Daoy (cell line): ENCODE data around the gene GALK1. TPM values are rescaled to one million over a fixed set of nuclear protein-coding genes. Genes with fewer than 3 reads are reported as not detected.

Source experiments
- DNase-seq: peaks from one replicate; pipeline ENCODE4 v3.0.0-alpha.2; 2015; ENCODE audit warnings: low read depth
- total RNA-seq: library from RNA; depleted of rRNA; stranded (reverse); fragments of >200 nt; shearing (Covaris generic); gene quantifications from 2 replicates; pipeline ENCODE4 v1.2.3, GENCODE V29; 2014; rRNA removed

The GALK1 gene
- total RNA-seq, 1 experiment from 2014 or later: 14.3 TPM

GRCh38 chr17:75724016-75725003 lies 40.7 kb downstream of the GALK1 start:
- DNase-seq: no peak

DNA sequence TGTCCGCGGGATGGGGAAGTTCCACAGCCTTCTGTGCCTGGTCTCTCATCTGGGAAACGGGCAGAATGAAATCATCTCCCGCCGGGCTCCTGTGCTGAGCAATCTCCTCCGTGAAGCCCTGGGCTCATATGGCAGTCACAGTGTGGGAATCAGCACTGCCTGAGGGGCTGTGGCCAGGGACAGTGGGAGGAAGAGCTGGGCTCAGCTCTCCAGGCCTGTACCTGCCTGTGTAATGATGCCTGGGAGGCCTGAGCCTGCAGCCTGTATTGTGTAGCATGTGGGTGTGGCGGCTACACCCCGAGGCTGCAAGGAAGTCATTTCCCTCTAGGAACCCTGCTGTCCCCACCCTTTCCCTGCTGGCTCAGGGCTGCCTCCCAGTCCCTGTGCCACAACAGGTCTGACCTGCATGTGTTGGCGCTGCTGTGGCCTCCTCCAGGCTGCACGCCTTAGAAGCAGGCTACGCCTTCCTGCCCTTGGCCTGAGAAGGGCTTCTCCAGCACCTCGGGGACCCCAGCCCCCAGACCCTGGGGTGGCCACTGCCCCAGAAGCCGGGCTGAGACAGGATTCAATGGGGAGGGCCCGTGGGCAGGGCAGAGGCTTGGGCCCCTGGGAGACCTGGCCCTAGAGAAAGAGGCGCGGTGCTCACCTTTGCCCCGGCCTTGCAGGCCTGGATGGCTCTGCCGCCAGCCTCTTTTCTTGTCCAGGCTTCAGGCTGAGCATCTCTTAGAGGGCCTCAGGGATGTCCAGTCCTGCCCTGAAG lies 41.6 kb downstream of the GALK1 start:
- peak; percentile 35 for DNase-seq

DNA sequence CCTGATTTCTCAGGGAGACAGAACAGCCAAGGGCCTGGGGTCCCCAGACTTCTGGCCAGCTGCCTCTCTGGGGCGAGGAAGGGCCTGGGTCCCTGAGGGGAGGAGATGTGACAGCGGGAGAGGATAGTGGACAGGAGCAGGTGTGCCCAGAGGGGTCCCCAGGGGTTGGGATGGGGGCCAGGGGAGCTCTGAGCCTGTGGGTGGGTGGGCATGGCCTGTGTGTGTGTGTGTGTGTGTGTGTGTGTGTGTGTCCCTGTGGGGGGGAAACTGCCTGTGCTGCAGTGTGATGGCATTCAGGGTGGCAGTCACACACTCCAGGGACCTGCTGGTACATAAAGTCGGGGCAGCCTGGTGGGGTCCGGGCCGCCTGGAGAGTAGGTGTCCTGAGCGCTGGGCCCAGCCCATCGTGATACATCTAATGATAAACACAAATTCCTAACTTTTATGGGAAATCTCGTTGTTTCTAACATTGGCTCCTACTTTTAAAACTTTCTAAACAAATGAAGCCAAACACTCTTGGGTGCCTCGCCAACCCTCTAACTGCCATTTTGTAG lies 42.4 kb downstream of the GALK1 start:
- no peak for DNase-seq

DNA sequence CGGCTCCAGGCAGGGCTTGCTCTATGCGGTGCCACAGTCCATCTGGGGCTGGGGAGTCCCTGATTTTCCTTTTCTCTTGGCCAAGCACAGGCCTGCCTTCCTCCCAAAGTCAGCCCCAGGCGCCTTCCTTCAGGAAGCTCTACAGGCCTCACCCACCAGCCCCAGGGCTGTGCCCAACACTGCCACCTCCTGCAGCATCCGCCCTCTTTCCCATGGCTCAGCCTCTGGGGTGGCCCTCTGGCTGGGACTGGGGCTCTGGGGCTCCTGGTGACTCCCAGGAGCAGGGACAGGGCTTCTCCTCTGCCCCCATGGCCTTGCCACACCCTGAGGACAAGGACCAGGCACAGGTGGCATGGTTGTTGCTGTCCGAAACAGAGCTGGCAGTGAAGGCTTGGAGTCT lies 42.9 kb downstream of the GALK1 start:
- DNase-seq: no peak

GRCh38 chr17:75721463-75722011 lies 43.5 kb downstream of the GALK1 start:
- peak; percentile 35 for DNase-seq

DNA sequence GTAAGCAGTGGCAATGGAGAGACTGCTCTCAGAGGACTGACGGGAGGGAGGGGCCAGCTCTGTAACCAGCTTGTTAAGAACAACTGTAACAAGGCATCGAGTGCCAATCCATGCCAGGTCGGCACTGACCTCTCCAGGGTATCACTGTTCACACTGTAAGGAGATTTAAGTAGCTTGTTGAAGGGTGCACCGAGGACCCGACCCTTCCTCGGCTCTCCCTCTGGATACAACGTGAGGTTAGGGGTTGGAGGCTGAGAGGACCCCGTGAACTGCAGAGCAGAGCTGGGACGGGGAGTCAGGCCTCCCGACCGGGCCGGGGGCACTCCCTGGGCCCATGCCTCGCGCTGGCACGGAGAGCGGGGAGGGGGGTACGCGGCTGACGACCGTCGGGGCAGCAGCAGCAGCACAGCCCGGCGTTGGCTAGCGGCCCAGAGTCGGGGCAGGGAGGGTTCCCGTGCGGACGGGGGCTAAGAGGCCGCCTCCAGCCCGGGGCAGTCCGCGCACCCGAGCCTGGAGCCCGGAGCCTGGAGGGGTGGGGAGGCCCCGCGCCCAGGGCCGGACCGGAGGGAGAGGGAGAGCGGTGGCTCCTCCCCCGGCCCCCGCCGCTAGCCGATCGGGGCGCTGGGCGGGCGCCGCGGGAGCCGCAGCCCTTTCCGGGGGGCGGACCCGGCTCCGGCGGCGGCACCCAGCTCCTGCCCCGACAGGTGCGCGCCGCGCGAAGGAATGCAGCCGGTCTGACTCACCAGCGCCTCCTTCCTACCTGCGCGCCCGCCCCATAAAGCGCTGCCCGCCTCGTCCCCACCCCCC lies 44.1 kb downstream of the GALK1 start, which contains the start of gene ITGB4:
Gene ITGB4 (plus strand): TSS at position 804 of the 807 bp plus-strand sequence. CDS start 3,245 bp downstream, outside the sequence.
- peak; percentile 39 for DNase-seq

DNA sequence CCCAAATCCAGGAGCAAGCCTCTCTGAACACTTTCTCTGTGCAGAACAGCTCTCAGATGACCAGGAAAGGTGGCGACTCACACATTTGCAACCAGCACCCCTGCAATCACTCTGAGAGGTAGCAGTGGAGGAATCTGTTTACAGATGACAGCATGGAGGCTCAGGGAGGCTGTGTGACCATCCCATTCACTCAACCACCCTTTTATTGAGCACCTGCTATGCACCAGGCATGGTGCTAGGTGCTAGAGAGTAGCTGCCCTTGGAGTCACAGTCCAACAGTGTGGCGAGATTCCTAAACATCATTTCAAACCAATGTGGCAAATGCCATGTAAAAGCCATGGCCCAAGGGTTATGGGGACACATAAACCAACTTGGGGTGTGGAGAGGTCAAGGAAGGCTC lies 45.3 kb downstream of the GALK1 start:
- DNase-seq: no peak

- no peak for DNase-seq
Observed at GRCh38 chr17:75712446-75712845, 52.5 kb downstream of the GALK1 start.

Other genes with a start within 250 kb of the GALK1 start
- 3.0 and 6.0 TPM in 2 replicates for gene CASKIN2, start 249.7 kb downstream of the GALK1 start, total RNA-seq
- 30.0 and 49.1 TPM in 2 replicates for gene TSEN54, start 248.7 kb downstream of the GALK1 start, total RNA-seq
- gene LLGL2, start 239.5 kb downstream of the GALK1 start, total RNA-seq: 8.6 and 13.7 TPM in 2 replicates
- 0.48 and 0.69 TPM in 2 replicates for gene MYO15B, start 177.4 kb downstream of the GALK1 start, total RNA-seq
- gene SMIM5, start 131.8 kb downstream of the GALK1 start, total RNA-seq: not detected in 2 replicates
- gene RECQL5, start 98.0 kb downstream of the GALK1 start, total RNA-seq: 17.7 and 18.2 TPM in 2 replicates
- gene SAP30BP, start 97.9 kb downstream of the GALK1 start, total RNA-seq: 98.3 and 118 TPM in 2 replicates
- 3.6 and 3.9 TPM in 2 replicates for gene ITGB4, start 43.7 kb downstream of the GALK1 start, total RNA-seq
- 36.8 and 40.6 TPM in 2 replicates for gene UNK, start 19.6 kb upstream of the GALK1 start, total RNA-seq
- gene UNC13D, start 79.2 kb upstream of the GALK1 start, total RNA-seq: 0.06 and 0.86 TPM in 2 replicates
- 17.8 and 21.8 TPM in 2 replicates for gene WBP2, start 90.1 kb upstream of the GALK1 start, total RNA-seq
- gene TRIM47, start 113.4 kb upstream of the GALK1 start, total RNA-seq: 14.4 and 15.2 TPM in 2 replicates
- gene TRIM65, start 131.8 kb upstream of the GALK1 start, total RNA-seq: 15.6 and 24.1 TPM in 2 replicates
- 27.7 and 34.8 TPM in 2 replicates for gene MRPL38, start 139.7 kb upstream of the GALK1 start, total RNA-seq
- gene FBF1, start 175.8 kb upstream of the GALK1 start, total RNA-seq: 6.3 and 8.0 TPM in 2 replicates
- 28.5 and 35.0 TPM in 2 replicates for gene ACOX1, start 214.0 kb upstream of the GALK1 start, total RNA-seq
- 11.1 and 15.0 TPM in 2 replicates for gene TEN1, start 214.0 kb upstream of the GALK1 start, total RNA-seq
- 1.3 and 1.5 TPM in 2 replicates for gene CDK3, start 235.7 kb upstream of the GALK1 start, total RNA-seq